SK-N-SH (cell line): Measurements from ENCODE around the gene INSYN2B. TPM values are rescaled to one million over a fixed set of nuclear protein-coding genes. Genes with fewer than 3 reads are reported as not detected.

Source experiments
- CTCF ChIA-PET: fragments of 300-600, 350-600 bp; formaldehyde crosslinking; extraction: SDS; loops from one replicate; lab custom pipeline; 2021; lab: Yijun Ruan, JAX
- POLR2A ChIA-PET: fragments of 350-600 bp; sonication (Branson Sonifier 250); formaldehyde crosslinking; extraction: SDS; loops from one replicate; lab custom pipeline; 2020; ENCODE audit warnings: antibody characterized with exemption, inconsistent platforms; lab: Yijun Ruan, JAX
- DNase-seq: peaks from one replicate; pipeline ENCODE4 v3.0.0; 2012
- H2AFZ ChIP-seq: fragments of 200-600 bp; sonication (generic); 2 replicates; pipeline ENCODE4 v1.8.1; 2016; ENCODE audit warnings: antibody characterized with exemption, mild to moderate bottlenecking, low read depth
- H3F3A ChIP-seq: fragments of 200-600 bp; sonication (generic); replicated peaks from 2 replicates; pipeline ENCODE3; 2016; ENCODE audit warnings: antibody characterized with exemption, mild to moderate bottlenecking; ENCODE audit not compliant: insufficient read depth
- H3K27ac ChIP-seq, 2 experiments: fragments of 200-500 bp in 1 of 2; fragments of 200-600 bp in 1 of 2; sonication (Bioruptor generic) in 1 of 2; sonication (generic), shearing (Covaris generic) in 1 of 2; 2 replicates each; pipeline versions ENCODE4 v1.5.1 to v1.6.1; 2014 to 2016; ENCODE audit warnings: low read depth in 2 of 2, inconsistent platforms in 1 of 2, low read length in 1 of 2, mild to moderate bottlenecking in 1 of 2, mixed read lengths in 1 of 2
- H3K27me3 ChIP-seq: fragments of 200-600 bp; sonication (generic), shearing (Covaris generic); 2 replicates; pipeline ENCODE4 v1.6.1; 2016; ENCODE audit warnings: mixed run types; ENCODE audit not compliant: insufficient read depth
- H3K36me3 ChIP-seq, 2 experiments: fragments of 200-500 bp in 1 of 2; fragments of 200-600 bp in 1 of 2; sonication (Bioruptor generic) in 1 of 2; sonication (generic) in 1 of 2; replicated peaks in 1 of 2; 2 replicates each; pipeline versions ENCODE3 to v1.5.1; 2014 to 2016; ENCODE audit warnings: low read length in 1 of 2, mild to moderate bottlenecking in 1 of 2; ENCODE audit not compliant: insufficient read depth in 2 of 2, control insufficient read depth in 1 of 2
- H3K4me1 ChIP-seq, 2 experiments: fragments of 200-500 bp in 1 of 2; fragments of 200-600 bp in 1 of 2; sonication (Bioruptor generic) in 1 of 2; sonication (generic), shearing (Covaris generic) in 1 of 2; 2 replicates each; pipeline versions ENCODE4 v1.5.1 to v1.6.1; 2014 to 2016; ENCODE audit warnings: low read depth in 1 of 2, low read length in 1 of 2, mixed run types in 1 of 2; ENCODE audit not compliant: insufficient read depth in 2 of 2, control insufficient read depth in 1 of 2
- H3K4me2 ChIP-seq: fragments of 200-600 bp; sonication (generic), shearing (Covaris generic); 2 replicates; pipeline ENCODE4 v1.6.1; 2017; ENCODE audit warnings: mixed run types
- H3K4me3 ChIP-seq, 2 experiments: fragments of 200-500 bp in 1 of 2; fragments of 200-600 bp in 1 of 2; sonication (Bioruptor generic) in 1 of 2; sonication (generic), shearing (Covaris generic) in 1 of 2; 2 replicates each; pipeline versions ENCODE4 v1.5.1 to v1.8.1; 2014 to 2016; ENCODE audit warnings: low read depth in 2 of 2, inconsistent platforms in 1 of 2, low read length in 1 of 2, mild to moderate bottlenecking in 1 of 2, mixed read lengths in 1 of 2, moderate library complexity in 1 of 2
- H3K79me2 ChIP-seq: fragments of 200-600 bp; sonication (generic); 2 replicates; pipeline ENCODE4 v1.8.1; 2017; ENCODE audit warnings: mild to moderate bottlenecking; ENCODE audit not compliant: insufficient read depth
- H3K9ac ChIP-seq: fragments of 200-600 bp; sonication (generic); 2 replicates; pipeline ENCODE4 v1.6.1; 2017; ENCODE audit warnings: mixed run types
- H3K9me2 ChIP-seq: fragments of 200-600 bp; sonication (generic); 2 replicates; pipeline ENCODE4 v1.6.1; 2017; ENCODE audit warnings: mixed run types
- H3K9me3 ChIP-seq: fragments of 200-600 bp; sonication (generic); 2 replicates; pipeline ENCODE4 v1.6.1; 2017; ENCODE audit warnings: mixed run types, mild to moderate bottlenecking, moderate library complexity
- H4K20me1 ChIP-seq: fragments of 200-600 bp; sonication (generic); 2 replicates; pipeline ENCODE4 v1.6.1; 2017; ENCODE audit warnings: mild to moderate bottlenecking, mixed run types; ENCODE audit not compliant: insufficient read depth
- CTCF ChIP-seq: fragments of 200-600 bp; sonication (generic); IDR thresholded peaks from 2 replicates; pipeline ENCODE4 v1.6.1; 2017; ENCODE audit warnings: antibody characterized with exemption, mild to moderate bottlenecking, moderate library complexity
- ELF1 ChIP-seq: IDR thresholded peaks from 2 replicates; pipeline ENCODE4 v1.4.0; 2012
- EP300 ChIP-seq, 2 experiments: IDR thresholded peaks; 2 replicates each; pipeline versions ENCODE4 v1.4.0 to v1.6.1; 2012; ENCODE audit warnings: borderline replicate concordance in 1 of 2, low read depth in 1 of 2, low read length in 1 of 2
- GABPA ChIP-seq: IDR thresholded peaks from 2 replicates; pipeline ENCODE4 v1.4.0; 2012; ENCODE audit warnings: low read depth, mild to moderate bottlenecking
- JUND ChIP-seq: IDR thresholded peaks from 2 replicates; pipeline ENCODE4 v1.4.0; 2012
- MXI1 ChIP-seq: IDR thresholded peaks from 2 replicates; pipeline ENCODE4 v1.6.1; 2012; ENCODE audit warnings: mild to moderate bottlenecking, low read depth, low read length, improper control_type of control experiment
- NRF1 ChIP-seq: IDR thresholded peaks from 2 replicates; pipeline ENCODE4 v1.6.1; 2012; ENCODE audit warnings: low read depth, mild to moderate bottlenecking, low read length
- POLR2AphosphoS5 ChIP-seq: IDR thresholded peaks from 2 replicates; pipeline ENCODE4 v1.6.1; 2012; ENCODE audit warnings: low read depth, low read length
- RAD21 ChIP-seq: IDR thresholded peaks from 2 replicates; pipeline ENCODE4 v1.6.1; 2012; ENCODE audit warnings: mild to moderate bottlenecking, low read length
- REST ChIP-seq: IDR thresholded peaks from 2 replicates; pipeline ENCODE4 v1.6.1; 2012; ENCODE audit warnings: mild to moderate bottlenecking, low read depth, low read length, moderate library complexity
- RXRA ChIP-seq: IDR thresholded peaks from 2 replicates; pipeline ENCODE4 v1.4.0; 2012; ENCODE audit warnings: low read depth, mild to moderate bottlenecking, borderline replicate concordance
- SMC3 ChIP-seq: IDR thresholded peaks from 2 replicates; pipeline ENCODE4 v1.6.1; 2012; ENCODE audit warnings: low read depth, low read length, improper control_type of control experiment
- TAF1 ChIP-seq: IDR thresholded peaks from 2 replicates; pipeline ENCODE4 v1.6.1; 2012; ENCODE audit warnings: low read depth, mild to moderate bottlenecking, low read length, moderate library complexity, borderline replicate concordance
- TEAD4 ChIP-seq: IDR thresholded peaks from 2 replicates; pipeline ENCODE4 v1.4.0; 2012; ENCODE audit warnings: mild to moderate bottlenecking, borderline replicate concordance; ENCODE audit not compliant: insufficient read depth
- USF1 ChIP-seq: IDR thresholded peaks from 2 replicates; pipeline ENCODE4 v1.4.0; 2012; ENCODE audit warnings: low read depth, borderline replicate concordance
- WGBS: methylation state at CpG from one replicate; pipeline ENCODE4 v1.1.6; 2017; ENCODE audit warnings: low lambda C conversion rate; 5-methylcytosine and 5-hydroxymethylcytosine counted together
- polyA plus RNA-seq, 3 experiments: library from polyadenylated mRNA; depleted of rRNA; stranded (reverse); fragments of >200 nt; gene quantifications; 2 replicates each; pipeline ENCODE4 v1.2.3, GENCODE V29; 2012

INSYN2B gene
- polyA plus RNA-seq, 1 of the 3 experiments (the other 2 are of a cell fraction) = 9.2 TPM

DNA sequence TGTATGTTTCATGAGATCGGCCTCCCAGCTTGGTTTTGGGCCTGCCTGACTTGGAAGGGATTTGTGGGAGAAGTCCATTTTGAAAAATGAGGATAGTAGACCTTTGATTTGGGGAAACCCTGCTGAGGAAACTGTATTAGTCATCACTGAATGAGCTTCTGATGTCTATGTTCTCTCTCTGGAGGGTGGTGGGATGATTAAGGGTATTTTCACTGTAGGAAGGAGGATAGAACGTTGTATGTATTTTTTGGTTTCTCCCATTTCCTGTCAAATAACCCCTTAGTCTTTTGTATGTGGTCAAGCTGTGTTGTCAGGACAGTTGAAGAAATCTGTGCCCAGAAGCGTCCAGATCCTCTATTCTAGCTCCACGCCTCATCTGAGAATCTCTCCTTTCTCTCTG, 151.9 kb downstream of the INSYN2B start:
- POLR2A ChIA-PET = no interaction called here
- WGBS = 82% methylated on average over 4 of the region's 4 CpGs

GRCh38 chr5:169827769-169828168, 152.5 kb downstream of the INSYN2B start:
- POLR2A ChIA-PET = no interaction called here
- 89% methylated on average over 3 of the region's 3 CpGs for WGBS
- Histone ChIP-seq H3K4me1 (no peaks in the 10 kb centered on the region), H3K36me3 (no peaks in the 10 kb centered on the region), H3K9me2 (no peaks in the 10 kb centered on the region), H3K27me3 (no peaks in the 10 kb centered on the region)
- peak; percentile 92 for TF ChIP-seq REST
- TF ChIP-seq TEAD4 = no peak
- TF ChIP-seq, all 33 proteins: peak for 1
- H3K9me3 ChIP-seq = no peaks in the 10 kb centered on the region
- H3K27ac ChIP-seq = no peak overlapping the region
- CTCF ChIA-PET = interaction anchor here (0.6 to 1.7 kb wide), 7 partner anchors 9 to 178 kb away, joined by 3 to 8 read pairs (median 4); partner anchors contain the start of gene INSYN2B
- H4K20me1 ChIP-seq = no peaks in the 10 kb centered on the region
- H3K4me2 ChIP-seq = no peak overlapping the region
- H3K9ac ChIP-seq = no peak overlapping the region
- H3K4me3 ChIP-seq = no peak overlapping the region
- no peaks in the 10 kb centered on the region for H3F3A ChIP-seq
- no peaks in the 10 kb centered on the region for H3K79me2 ChIP-seq
- H2AFZ ChIP-seq = no peak overlapping the region
- DNase-seq = no peak

More for the DNA sequence above, 151.9 kb downstream of the INSYN2B start:
- no peak overlapping the region for H3K4me2 ChIP-seq
- H3F3A ChIP-seq = no peaks in the 10 kb centered on the region
- no peaks in the 10 kb centered on the region for H3K4me1 ChIP-seq
- H3K27ac ChIP-seq = no peak overlapping the region
- no peaks in the 10 kb centered on the region for H4K20me1 ChIP-seq
- no peaks in the 10 kb centered on the region for H3K27me3 ChIP-seq
- H3K79me2 ChIP-seq = no peaks in the 10 kb centered on the region
- H3K9me2 ChIP-seq = no peaks in the 10 kb centered on the region
- DNase-seq = no peak
- H3K9ac ChIP-seq = no peak overlapping the region
- H2AFZ ChIP-seq = no peak overlapping the region
- no peaks in the 10 kb centered on the region for H3K9me3 ChIP-seq
- H3K36me3 ChIP-seq = no peaks in the 10 kb centered on the region
- H3K4me3 ChIP-seq = no peak overlapping the region
- CTCF ChIA-PET = interaction anchor here (1.3 to 1.7 kb wide), 2 partner anchors 9 to 152 kb away, joined by 3 to 7 read pairs; partner anchors contain the start of gene INSYN2B
- no peak for TF ChIP-seq EP300 (IDR thresholded peaks at IDR 0.05; ENCODE audit: borderline replicate concordance in 1 of 2, low read depth in 1 of 2, low read length in 1 of 2)

- Histone ChIP-seq H3K79me2 (no peaks in the 10 kb centered on the region), H3K4me2 (no peak overlapping the region), H4K20me1 (no peaks in the 10 kb centered on the region), H2AFZ (no peak overlapping the region), H3K9ac (no peak overlapping the region), H3K9me2 (no peaks in the 10 kb centered on the region), H3F3A (no peaks in the 10 kb centered on the region), H3K27ac (no peak overlapping the region), H3K27me3 (no peaks in the 10 kb centered on the region), H3K9me3 (no peaks in the 10 kb centered on the region), H3K4me1 (no peaks in the 10 kb centered on the region), H3K36me3 (no peaks in the 10 kb centered on the region), H3K4me3 (no peak overlapping the region)
- POLR2A ChIA-PET = no interaction called here
- CTCF ChIA-PET = interaction anchor here (1.0 to 1.7 kb wide), 5 partner anchors 9 to 159 kb away, joined by 3 to 8 read pairs (median 4); no protein-coding TSS in a partner anchor
- 87% methylated on average over 5 of the region's 5 CpGs for WGBS
- DNase-seq = no peak
- TF ChIP-seq USF1 = no peak
- no peak for TF ChIP-seq RXRA
- TF ChIP-seq MXI1 = no peak
- TF ChIP-seq TAF1 = no peak
- TF ChIP-seq ELF1 = no peak
- no peak for TF ChIP-seq NRF1
- no peak for TF ChIP-seq POLR2AphosphoS5
- TF ChIP-seq RAD21 = peak; percentile 50
- TF ChIP-seq JUND = no peak
- TF ChIP-seq EP300 (IDR thresholded peaks at IDR 0.05; ENCODE audit: borderline replicate concordance in 1 of 2, low read depth in 1 of 2, low read length in 1 of 2) = no peak
- TF ChIP-seq SMC3 = no peak
- peak; percentile 36; the same call in 1 of the 2 replicates for TF ChIP-seq CTCF
- TF ChIP-seq GABPA = no peak
Measured at GRCh38 chr5:169826618-169827017, 153.7 kb downstream of the INSYN2B start.
